Endodermal cell (in vitro differentiated cells): ENCODE data around the gene EDN1. TPM values are rescaled to one million over a fixed set of nuclear protein-coding genes. Genes with fewer than 3 reads are reported as not detected.

Experiments used
- DNase-seq: peaks from one replicate; pipeline ENCODE4 v3.0.0-alpha.2; 2017
- H3K27ac ChIP-seq: 2 replicates; pipeline ENCODE4 v1.5.1; 2013; ENCODE audit warnings: mild to moderate bottlenecking, low read depth, low read length, moderate library complexity
- H3K27me3 ChIP-seq: 2 replicates; pipeline ENCODE4 v1.6.1; 2013; ENCODE audit warnings: mild to moderate bottlenecking, low read length, moderate library complexity; ENCODE audit not compliant: insufficient read depth, control insufficient read depth, poor library complexity, severe bottlenecking
- H3K36me3 ChIP-seq: 2 replicates; pipeline ENCODE4 v1.7.0; 2013; ENCODE audit warnings: mild to moderate bottlenecking, low read length, moderate library complexity; ENCODE audit not compliant: control insufficient read depth, insufficient read depth
- H3K4me1 ChIP-seq: one replicate; pipeline ENCODE4 v1.7.0; 2013; ENCODE audit warnings: low read length; ENCODE audit not compliant: control insufficient read depth, insufficient read depth
- H3K4me3 ChIP-seq: 2 replicates; pipeline ENCODE4 v1.5.1; 2013; ENCODE audit warnings: mild to moderate bottlenecking, low read length, moderate library complexity
- H3K9ac ChIP-seq: 2 replicates; pipeline ENCODE4 v1.6.1; 2013; ENCODE audit warnings: mild to moderate bottlenecking, low read length, moderate library complexity; ENCODE audit not compliant: poor library complexity, severe bottlenecking; ENCODE audit errors: extremely low read depth
- H3K9me3 ChIP-seq: 2 replicates; pipeline ENCODE4 v1.6.1; 2013; ENCODE audit warnings: mild to moderate bottlenecking, low read length, moderate library complexity; ENCODE audit not compliant: control insufficient read depth
- H3K27ac Mint-ChIP-seq: 2 replicates; pipeline ENCODE4 v1.8.0; 2020; ENCODE audit warnings: mixed read lengths
- H3K27me3 Mint-ChIP-seq: 2 replicates; pipeline ENCODE4 v1.8.0; 2021; ENCODE audit warnings: mild to moderate bottlenecking, mixed read lengths; ENCODE audit not compliant: insufficient read depth
- H3K36me3 Mint-ChIP-seq: 2 replicates; pipeline ENCODE4 v1.8.0; 2020; ENCODE audit warnings: low read depth, mixed read lengths
- H3K4me1 Mint-ChIP-seq: 2 replicates; pipeline ENCODE4 v1.8.0; 2020; ENCODE audit warnings: mixed read lengths
- H3K4me3 Mint-ChIP-seq: 2 replicates; pipeline ENCODE4 v1.8.0; 2020; ENCODE audit warnings: mild to moderate bottlenecking, moderate library complexity, mixed read lengths
- H3K9me3 Mint-ChIP-seq: 2 replicates; pipeline ENCODE4 v1.8.0; 2020; ENCODE audit warnings: mild to moderate bottlenecking, mixed read lengths
- CTCF ChIP-seq: fragments of 200-600 bp; sonication (generic); conservative IDR thresholded peaks from 2 replicates; pipeline ENCODE4 v1.5.0; 2021; ENCODE audit warnings: antibody characterized with exemption, mild to moderate bottlenecking
- WGBS, 2 experiments: methylation state at CpG; one replicate each; pipeline versions ENCODE4 v1.1.5 to v1.1.7; 2013; ENCODE audit warnings: missing lambda C conversion rate in 2 of 2, mixed read lengths in 1 of 2; ENCODE audit not compliant: insufficient coverage in 1 of 2, insufficient read length in 1 of 2; 5-methylcytosine and 5-hydroxymethylcytosine counted together
- total RNA-seq, 2 donors: library from RNA; stranded (reverse); fragmentation: NEBNext Ultra II Directional in 1 of 2; extraction: Animal tissue kit (Norgen Biotek cat#: 25700) in 1 of 2; gene quantifications; 2 replicates in 1 of 2; 3 replicates in 1 of 2; pipeline ENCODE4 v1.2.1, GENCODE V29; 2021

EDN1 gene
- total RNA-seq, 2 donors from 2014 or later: 0.27 to 0.46 TPM

GRCh38 chr6:12249541-12250382 lies 40.4 kb upstream of the EDN1 start:
- no peaks in the 10 kb centered on the region for H3K36me3 ChIP-seq
- Mint-ChIP-seq H3K9me3 (no peaks in the 10 kb centered on the region), H3K27ac (no peak overlapping the region), H3K27me3 (peaks cover 15% of the 10 kb centered on the region), H3K36me3 (no peaks in the 10 kb centered on the region), H3K4me1 (peaks cover 16% of the 10 kb centered on the region), H3K4me3 (no peak overlapping the region)
- peaks cover 18% of the 10 kb centered on the region for H3K27me3 ChIP-seq
- no peaks in the 10 kb centered on the region for H3K9me3 ChIP-seq
- WGBS, 2 experiments: 91% methylated on average over 4 of the region's 4 CpGs; no CpG with 5 or more reads in 1 of the 2 experiments
- no peak for TF ChIP-seq CTCF
- no peak for DNase-seq
- H3K4me1 ChIP-seq: peaks cover 6% of the 10 kb centered on the region
- H3K27ac ChIP-seq: no peak overlapping the region
- H3K4me3 ChIP-seq: no peak overlapping the region
- H3K9ac ChIP-seq: no peak overlapping the region

- Mint-ChIP-seq H3K36me3 (no peaks in the 10 kb centered on the region), H3K4me1 (peaks cover 13% of the 10 kb centered on the region), H3K4me3 (no peak overlapping the region), H3K27me3 (peaks cover 13% of the 10 kb centered on the region), H3K9me3 (no peaks in the 10 kb centered on the region), H3K27ac (no peak overlapping the region)
- H3K4me1 ChIP-seq: peaks cover 6% of the 10 kb centered on the region
- peaks cover 18% of the 10 kb centered on the region for H3K27me3 ChIP-seq
- no peak for DNase-seq
- WGBS, 2 experiments: 88% methylated on average over 1 of the region's 1 CpG; no CpG with 5 or more reads in 1 of the 2 experiments
- no peak for TF ChIP-seq CTCF
- H3K9me3 ChIP-seq: no peaks in the 10 kb centered on the region
- no peak overlapping the region for H3K9ac ChIP-seq
- H3K4me3 ChIP-seq: no peak overlapping the region
- no peak overlapping the region for H3K27ac ChIP-seq
- H3K36me3 ChIP-seq: no peaks in the 10 kb centered on the region
Observed at GRCh38 chr6:12250383-12250770, 39.8 kb upstream of the EDN1 start.

- peaks cover 8% of the 10 kb centered on the region for H3K27me3 Mint-ChIP-seq
- H3K9ac ChIP-seq: no peak overlapping the region
- no peaks in the 10 kb centered on the region for H3K9me3 Mint-ChIP-seq
- 89 to 90% methylated on average over 5 of the region's 5 CpGs for WGBS, 2 experiments
- H3K27me3 ChIP-seq: peaks cover 18% of the 10 kb centered on the region
- no peaks in the 10 kb centered on the region for H3K36me3 Mint-ChIP-seq
- H3K9me3 ChIP-seq: no peaks in the 10 kb centered on the region
- no peak for DNase-seq
- H3K4me1 ChIP-seq: no peaks in the 10 kb centered on the region
- H3K27ac ChIP-seq: no peak overlapping the region
- H3K36me3 ChIP-seq: no peaks in the 10 kb centered on the region
- no peak overlapping the region for H3K27ac Mint-ChIP-seq
- no peak for TF ChIP-seq CTCF
- no peak overlapping the region for H3K4me3 ChIP-seq
- no peaks in the 10 kb centered on the region for H3K4me1 Mint-ChIP-seq
- no peak overlapping the region for H3K4me3 Mint-ChIP-seq
Observed at GRCh38 chr6:12254210-12254609, 36.0 kb upstream of the EDN1 start.
